HG03175 (cell line): ENCODE results near the gene DLGAP1.
"Not testable (repeated sequence)": the region's sequence is repeated elsewhere in the genome, so short reads cannot be mapped to it uniquely, and the experiment has no call there.

ENCODE experiments used
- ATAC-seq: cut with Tn5 transposase; IDR thresholded peaks from one replicate; pipeline ENCODE4 v1.9.1; 2021; ENCODE audit warnings: mild to moderate bottlenecking, moderate library complexity; ENCODE audit not compliant: unreplicated experiment

DLGAP1 gene

GRCh38 chr18:3710712-3711301 lies 744.3 kb downstream of the DLGAP1 start:
- ATAC-seq, result no peak

GRCh38 chr18:3709205-3709604 lies 745.9 kb downstream of the DLGAP1 start:
- no peak for ATAC-seq

- ATAC-seq, result no peak
Measured at GRCh38 chr18:3706279-3707097, 748.6 kb downstream of the DLGAP1 start.

GRCh38 chr18:3704556-3705344 lies 750.4 kb downstream of the DLGAP1 start:
- no peak for ATAC-seq

DNA sequence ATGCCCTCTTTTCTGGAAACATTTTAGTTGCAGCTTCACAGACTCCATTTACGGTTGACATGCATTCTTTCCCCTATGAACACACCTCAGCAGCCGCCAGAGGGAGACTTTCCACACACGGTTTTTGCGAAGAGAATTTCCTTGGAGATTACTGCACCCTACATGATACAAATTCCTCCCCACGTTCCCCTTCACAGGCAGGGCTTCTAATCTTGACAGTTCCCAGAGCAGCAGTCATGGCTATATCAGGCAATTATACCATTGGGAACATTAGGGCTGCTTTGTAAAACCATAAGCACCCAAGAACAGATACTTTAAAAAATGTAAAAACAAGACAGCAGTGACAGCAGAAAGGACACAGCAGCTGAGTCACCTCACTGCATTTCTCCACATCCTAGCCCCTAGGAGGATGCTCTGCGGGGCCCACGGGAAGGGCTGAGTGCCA lies 751.4 kb downstream of the DLGAP1 start:
- no peak for ATAC-seq

DNA sequence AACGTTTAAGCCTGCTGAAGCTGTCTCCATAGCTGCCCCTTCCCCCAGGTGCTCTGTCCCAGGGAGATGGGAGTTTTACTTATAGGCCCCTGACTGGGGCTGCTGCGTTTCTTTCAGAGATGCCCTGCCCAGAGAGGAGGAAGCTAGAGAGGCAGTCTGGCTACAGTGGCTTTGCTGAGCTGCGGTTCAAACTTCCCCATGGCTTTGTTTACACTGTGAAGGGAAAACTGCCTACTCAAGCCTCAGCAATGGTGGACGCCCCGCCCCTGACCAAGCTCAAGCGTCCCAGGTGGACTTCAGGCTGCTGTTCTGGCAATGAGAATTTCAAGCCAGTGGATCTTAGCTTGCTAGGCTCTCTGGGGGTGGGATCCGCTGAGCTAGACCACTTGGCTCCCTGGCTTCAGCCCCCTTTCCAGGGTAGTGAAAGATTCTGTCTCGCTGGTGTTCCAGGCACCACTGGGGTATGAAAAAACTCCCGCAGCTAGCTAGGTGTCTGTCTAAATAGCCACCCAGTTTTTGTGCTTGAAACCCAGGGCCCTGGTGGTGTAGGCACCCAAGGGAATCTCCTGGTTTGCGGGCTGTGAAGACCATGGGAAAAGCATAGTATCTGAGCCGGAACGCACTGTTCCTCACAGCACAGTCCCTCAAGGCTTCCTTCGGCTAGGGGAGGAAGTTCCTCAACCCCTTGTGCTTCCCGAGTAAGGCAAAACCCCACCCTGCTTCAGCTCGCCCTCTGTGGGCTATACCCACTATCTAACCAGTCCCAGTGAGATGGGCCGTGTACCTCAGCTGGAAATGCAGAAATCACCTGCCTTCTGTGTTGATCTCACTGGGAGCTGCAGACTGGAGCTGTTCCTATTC lies 755.2 kb downstream of the DLGAP1 start:
- not testable (repeated sequence) for ATAC-seq

DNA sequence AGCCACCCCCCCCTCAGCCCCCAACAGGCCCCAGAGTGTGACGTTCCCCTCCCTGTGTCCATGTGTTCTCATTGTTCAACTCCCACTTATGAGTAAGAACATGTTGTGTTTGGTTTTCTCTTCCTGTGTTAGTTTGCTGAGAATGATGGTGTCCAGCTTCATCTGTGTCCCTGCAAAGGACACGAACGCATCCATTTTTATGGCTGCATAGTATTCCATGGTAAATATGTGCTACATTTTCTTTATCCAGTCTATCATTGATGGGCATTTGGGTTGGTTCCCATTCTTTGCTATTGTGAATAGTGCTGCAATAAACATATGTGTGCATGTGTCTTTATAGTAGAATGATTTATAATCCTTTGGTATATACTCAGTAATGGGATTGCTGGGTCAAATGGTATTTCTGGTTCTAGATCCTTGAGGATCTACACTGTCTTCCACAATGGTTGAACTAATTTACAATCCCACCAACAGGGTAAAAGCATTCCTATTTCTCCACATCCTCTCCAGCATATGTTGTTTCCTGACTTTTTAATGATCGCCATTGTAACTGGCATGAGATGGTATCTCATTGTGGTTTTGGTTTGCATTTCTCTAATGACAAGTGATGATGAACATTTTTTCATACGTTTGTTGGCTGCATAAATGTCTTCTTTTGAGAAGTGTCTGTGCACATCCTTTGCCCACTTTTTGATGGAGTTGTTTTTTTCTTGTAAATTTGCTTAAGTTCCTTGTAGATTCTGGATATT lies 760.9 kb downstream of the DLGAP1 start:
- not testable (repeated sequence) for ATAC-seq

- no peak for ATAC-seq
Measured at GRCh38 chr18:3693410-3693809, 761.7 kb downstream of the DLGAP1 start.

DNA sequence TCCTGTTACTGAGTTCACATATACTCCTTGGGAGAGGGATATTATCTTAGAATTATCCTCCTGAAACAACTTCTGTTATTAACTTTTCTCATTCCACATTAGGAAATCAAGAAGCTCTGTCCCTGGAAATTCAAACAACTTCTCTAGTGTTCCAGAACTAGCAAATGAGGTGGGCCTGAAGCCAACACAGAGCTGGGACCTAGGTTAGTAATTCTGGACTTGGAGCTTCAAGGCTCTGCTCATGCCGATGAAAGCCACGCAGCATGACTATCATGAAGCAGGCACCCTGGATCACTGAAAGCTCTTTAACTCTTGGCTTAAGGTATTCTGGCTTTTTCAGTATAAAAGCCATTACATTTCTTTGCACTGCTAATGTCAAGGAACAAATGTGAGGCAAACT lies 762.4 kb downstream of the DLGAP1 start:
- no peak for ATAC-seq

GRCh38 chr18:3692113-3692621 lies 762.9 kb downstream of the DLGAP1 start:
- ATAC-seq, result no peak

DNA sequence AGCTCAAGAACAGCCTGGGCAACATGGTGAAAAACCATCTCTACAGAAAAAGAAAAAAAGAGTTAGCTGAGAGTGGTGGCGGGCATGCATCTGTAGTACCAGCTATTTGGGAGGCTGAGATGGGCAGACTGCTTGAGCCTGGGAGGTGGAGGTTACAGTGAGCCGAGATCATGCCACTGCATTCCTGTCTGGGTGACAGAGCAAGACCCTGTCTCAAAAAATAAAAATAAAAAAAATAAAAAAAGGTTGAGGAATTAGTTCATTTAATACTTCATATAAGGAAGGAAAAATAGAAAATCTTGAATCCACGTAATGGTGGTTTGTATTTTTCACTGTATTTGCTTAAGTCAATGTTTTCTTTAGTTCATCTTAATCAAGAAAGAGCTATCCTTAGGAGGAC lies 763.4 kb downstream of the DLGAP1 start:
- ATAC-seq, result no peak

DNA sequence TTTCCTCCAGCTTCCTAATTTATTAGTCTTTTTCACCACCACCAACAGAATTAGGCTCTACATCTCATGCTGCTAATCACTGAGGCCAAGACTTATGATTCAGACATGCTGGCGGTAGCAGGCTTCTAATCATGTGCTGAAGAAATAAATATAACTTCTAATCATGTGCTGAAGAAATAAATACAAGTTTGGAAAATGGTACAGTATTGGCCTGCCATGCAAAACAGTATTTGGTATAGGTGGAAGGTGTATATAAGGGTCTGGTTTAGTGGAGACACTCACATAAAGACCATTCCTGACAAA lies 764.4 kb downstream of the DLGAP1 start:
- no peak for ATAC-seq

GRCh38 chr18:3689986-3690763 lies 764.9 kb downstream of the DLGAP1 start:
- no peak for ATAC-seq

GRCh38 chr18:3689091-3689490 lies 766.0 kb downstream of the DLGAP1 start:
- ATAC-seq, result no peak

DNA sequence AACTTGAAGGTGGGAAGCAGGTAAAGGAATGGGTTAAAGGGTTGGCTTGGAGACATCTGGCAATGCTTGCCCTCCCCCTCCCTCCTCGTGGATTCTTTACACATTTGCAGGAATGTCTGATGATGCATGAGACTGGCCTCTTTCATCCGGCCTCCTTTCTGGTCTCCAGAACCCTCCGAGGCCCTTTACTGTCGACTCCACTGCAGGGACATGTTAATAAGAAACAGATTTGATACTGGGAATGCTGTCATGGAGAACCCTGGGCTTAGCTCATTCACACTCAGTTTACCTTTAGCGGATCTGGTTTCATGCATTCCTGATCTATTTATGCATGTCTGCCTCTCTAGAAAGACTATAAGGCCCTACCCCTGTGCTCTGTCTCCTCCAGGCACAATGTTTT lies 766.4 kb downstream of the DLGAP1 start:
- no peak for ATAC-seq

DNA sequence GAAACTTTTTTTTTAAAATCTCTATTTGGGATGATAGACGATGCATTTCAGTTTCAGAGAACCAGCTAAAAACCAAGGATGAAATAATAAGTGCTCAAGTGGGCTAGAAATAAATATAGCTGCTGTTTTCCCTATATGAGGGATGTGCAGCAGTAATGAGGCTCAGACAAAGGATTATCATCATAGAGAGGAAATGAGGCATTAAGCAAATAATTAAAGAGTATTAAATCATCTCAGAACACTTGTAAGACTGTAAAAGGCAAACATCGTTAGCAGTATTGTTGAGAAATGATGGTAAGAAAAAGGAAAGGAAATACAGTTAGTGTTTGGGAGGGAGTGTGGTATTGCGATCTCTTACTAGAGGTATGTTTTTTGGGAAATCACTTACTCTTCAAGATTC lies 771.6 kb downstream of the DLGAP1 start:
- no peak for ATAC-seq

- ATAC-seq, result no peak
Measured at GRCh38 chr18:3682061-3682460, 773.0 kb downstream of the DLGAP1 start.

GRCh38 chr18:3679241-3679640 lies 775.9 kb downstream of the DLGAP1 start:
- ATAC-seq, result no peak

GRCh38 chr18:3675994-3676393 lies 779.1 kb downstream of the DLGAP1 start:
- no peak for ATAC-seq
